Natural killer cell treated with Interleukin-12 subunit alpha and Interleukin-12 subunit beta and Interleukin-15 and Interleukin-18, amount 100 ng/mL, for 72 hours (primary cell): ENCODE results near the gene MEF2C. TPM values are rescaled to one million over a fixed set of nuclear protein-coding genes. Genes with fewer than 3 reads are reported as not detected.

Source experiments
- ATAC-seq, 2 donors: fragments of 150-1000 bp; cut with Tn5 transposase in 1 of 2; sonication (Bioruptor Pico), chemical (Tn5 transposase) in 1 of 2; 2 replicates each; pipeline ENCODE4 v1.10.0; 2021
- DNase-seq: peaks from one replicate; pipeline ENCODE4 v3.0.0; 2022; ENCODE audit warnings: low spot score
- H3K27ac Mint-ChIP-seq, 2 donors: 1 replicate in 1 of 2; 2 replicates in 1 of 2; pipeline ENCODE4 v1.8.0; 2022; ENCODE audit warnings: mixed read lengths in 2 of 2, mild to moderate bottlenecking in 1 of 2, moderate library complexity in 1 of 2
- H3K27me3 Mint-ChIP-seq, 2 donors: 1 replicate in 1 of 2; 2 replicates in 1 of 2; pipeline ENCODE4 v1.8.0; 2022; ENCODE audit warnings: mixed read lengths in 2 of 2
- H3K36me3 Mint-ChIP-seq: one replicate; pipeline ENCODE4 v1.8.0; 2022; ENCODE audit warnings: mixed read lengths
- H3K4me1 Mint-ChIP-seq, 2 donors: 1 replicate in 1 of 2; 2 replicates in 1 of 2; pipeline ENCODE4 v1.8.0; 2022; ENCODE audit warnings: low read depth in 2 of 2, mixed read lengths in 2 of 2, mild to moderate bottlenecking in 1 of 2
- H3K4me3 Mint-ChIP-seq: one replicate; pipeline ENCODE4 v1.8.0; 2022; ENCODE audit warnings: mixed read lengths
- H3K9me3 Mint-ChIP-seq: 2 replicates; pipeline ENCODE4 v1.8.0; 2022; ENCODE audit warnings: mixed read lengths
- total RNA-seq, 2 donors: library from RNA; stranded (reverse); gene quantifications; one replicate each; pipeline ENCODE4 v1.2.3, GENCODE V29; 2022

The MEF2C gene
- total RNA-seq, 2 donors from 2014 or later, result 3.3 to 3.5 TPM

DNA sequence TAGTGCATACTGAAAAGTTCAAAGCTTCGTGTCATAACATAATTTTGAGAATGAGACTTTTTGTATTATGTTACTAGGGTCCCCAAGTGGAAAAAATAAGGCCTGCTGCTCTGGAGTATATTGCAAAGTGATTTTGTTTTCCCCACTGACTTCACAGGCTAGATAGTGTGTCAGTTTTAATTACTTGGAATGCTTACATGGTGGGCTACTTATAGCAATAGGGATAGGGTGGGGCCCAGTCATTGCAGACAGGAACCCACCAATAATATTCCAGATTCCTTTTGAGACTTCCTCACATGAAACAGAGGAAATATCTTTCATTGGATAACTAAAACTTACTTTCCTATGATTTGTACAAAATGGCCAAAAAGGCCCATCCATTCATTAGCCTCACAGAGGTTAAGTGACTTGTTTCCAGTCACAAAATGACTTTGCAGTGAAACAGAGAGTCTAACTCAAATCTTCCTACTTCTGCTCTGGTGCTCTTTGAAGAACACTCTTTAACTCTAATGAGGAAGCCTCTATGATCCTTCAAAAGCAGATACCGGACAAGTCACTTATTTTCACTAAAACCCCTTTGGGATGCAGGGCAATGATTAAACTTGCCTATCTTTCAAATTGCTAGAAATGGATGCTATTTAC is 16.2 kb upstream of the MEF2C start:
- ATAC-seq (no peak), DNase-seq (no peak)
- Mint-ChIP-seq H3K9me3 (no peaks in the 10 kb centered on the region), H3K36me3 (no peaks in the 10 kb centered on the region), H3K4me3 (no peak overlapping the region), H3K27ac (no peak overlapping the region), H3K4me1 (no peaks in the 10 kb centered on the region), H3K27me3 (no peaks in the 10 kb centered on the region)

DNA sequence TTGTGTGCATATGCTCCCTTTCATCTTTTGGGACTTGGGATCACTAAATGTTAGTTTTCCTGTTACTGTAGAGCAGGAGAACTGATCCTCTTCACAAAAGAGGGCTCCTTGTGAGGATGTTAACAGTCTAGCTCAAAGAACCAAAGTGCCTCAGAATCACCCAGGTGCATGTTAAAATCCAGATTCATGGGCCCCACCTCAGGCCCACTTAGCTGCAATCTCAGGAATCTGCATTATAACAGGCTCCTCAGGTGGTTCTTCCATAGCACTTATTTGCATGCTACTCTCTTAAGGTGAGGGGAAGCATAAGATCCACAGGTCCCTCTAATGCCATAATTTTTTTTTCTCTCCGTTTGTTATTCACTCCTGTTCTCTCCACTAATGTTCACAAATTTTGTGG is 14.8 kb upstream of the MEF2C start:
- no peaks in the 10 kb centered on the region for H3K4me1 Mint-ChIP-seq
- no peak overlapping the region for H3K27ac Mint-ChIP-seq
- DNase-seq, result no peak
- ATAC-seq, result no peak
- no peaks in the 10 kb centered on the region for H3K27me3 Mint-ChIP-seq
- no peaks in the 10 kb centered on the region for H3K9me3 Mint-ChIP-seq
- H3K4me3 Mint-ChIP-seq, result no peak overlapping the region
- no peaks in the 10 kb centered on the region for H3K36me3 Mint-ChIP-seq

DNA sequence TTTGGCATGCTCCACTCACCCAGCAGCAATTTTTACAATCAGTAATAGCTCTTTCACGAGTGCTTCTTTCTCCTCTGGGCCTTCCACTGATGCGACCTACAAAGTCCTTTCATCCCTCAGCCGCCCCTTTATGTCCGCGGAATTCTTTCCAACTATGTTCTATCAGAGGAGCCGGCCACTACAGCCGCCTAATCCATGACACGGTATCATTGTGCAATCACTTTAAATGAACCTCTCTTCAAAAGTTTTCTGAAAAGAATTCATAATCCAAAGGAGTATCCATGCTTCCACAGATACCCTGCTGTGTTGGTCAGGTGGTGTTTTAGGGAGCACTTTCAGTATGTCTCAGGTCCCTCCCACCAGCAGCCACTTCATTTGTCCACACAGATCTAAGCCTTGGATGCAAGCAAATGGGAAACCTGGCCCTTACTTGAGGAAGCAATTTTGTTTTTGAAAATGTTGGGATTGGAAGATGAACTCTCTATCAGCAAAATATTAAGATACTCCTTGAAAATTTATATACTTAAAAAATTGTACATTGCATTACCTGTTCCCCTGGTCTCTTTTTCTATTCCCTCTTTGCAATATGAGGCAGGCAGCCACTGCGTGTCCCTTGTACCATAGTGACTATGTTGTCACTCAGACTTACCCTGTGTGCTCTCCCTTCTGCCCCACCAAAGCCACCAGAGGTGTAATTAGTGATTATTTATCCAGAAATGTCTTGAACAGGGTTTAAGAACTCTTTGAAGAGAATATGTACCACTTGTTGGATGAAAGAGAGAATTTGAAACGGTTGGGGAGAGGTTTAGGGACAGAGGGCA is 12.9 kb upstream of the MEF2C start:
- no peak for ATAC-seq
- no peaks in the 10 kb centered on the region for H3K36me3 Mint-ChIP-seq
- H3K27ac Mint-ChIP-seq, result no peak overlapping the region

DNA sequence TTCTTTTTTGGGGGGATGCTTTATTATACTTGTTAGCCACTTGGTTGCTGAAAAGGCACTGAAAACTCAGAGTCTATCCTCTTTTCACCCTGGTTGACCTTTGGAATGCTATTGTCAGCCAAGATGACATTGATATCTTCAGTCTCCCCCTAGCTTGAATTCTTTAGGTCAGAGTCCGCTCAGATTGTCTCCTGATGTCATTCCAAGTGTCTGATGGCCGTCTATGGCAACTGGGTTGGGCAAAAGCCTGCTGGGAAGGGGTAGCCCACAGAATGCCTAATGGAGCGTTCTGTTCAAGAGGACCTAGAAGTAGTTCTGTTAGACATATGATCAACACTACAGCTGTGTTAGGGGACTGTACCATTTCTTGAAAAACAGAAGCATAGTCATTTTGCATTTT is 9.7 kb upstream of the MEF2C start:
- Mint-ChIP-seq H3K9me3 (no peaks in the 10 kb centered on the region), H3K4me1 (peaks cover 5 to 6% of the 10 kb centered on the region in 2 donors), H3K27me3 (peaks cover 24 to 26% of the 10 kb centered on the region in 2 donors), H3K4me3 (no peak overlapping the region), H3K27ac (no peak overlapping the region), H3K36me3 (no peaks in the 10 kb centered on the region)
- DNase-seq (no peak), ATAC-seq (no peak)

More for the DNA sequence above, 12.9 kb upstream of the MEF2C start:
- DNase-seq, result no peak
- Mint-ChIP-seq H3K9me3 (no peaks in the 10 kb centered on the region), H3K4me1 (no peaks in the 10 kb centered on the region), H3K27me3 (peaks cover 2 to 4% of the 10 kb centered on the region in 2 donors), H3K4me3 (no peak overlapping the region)

DNA sequence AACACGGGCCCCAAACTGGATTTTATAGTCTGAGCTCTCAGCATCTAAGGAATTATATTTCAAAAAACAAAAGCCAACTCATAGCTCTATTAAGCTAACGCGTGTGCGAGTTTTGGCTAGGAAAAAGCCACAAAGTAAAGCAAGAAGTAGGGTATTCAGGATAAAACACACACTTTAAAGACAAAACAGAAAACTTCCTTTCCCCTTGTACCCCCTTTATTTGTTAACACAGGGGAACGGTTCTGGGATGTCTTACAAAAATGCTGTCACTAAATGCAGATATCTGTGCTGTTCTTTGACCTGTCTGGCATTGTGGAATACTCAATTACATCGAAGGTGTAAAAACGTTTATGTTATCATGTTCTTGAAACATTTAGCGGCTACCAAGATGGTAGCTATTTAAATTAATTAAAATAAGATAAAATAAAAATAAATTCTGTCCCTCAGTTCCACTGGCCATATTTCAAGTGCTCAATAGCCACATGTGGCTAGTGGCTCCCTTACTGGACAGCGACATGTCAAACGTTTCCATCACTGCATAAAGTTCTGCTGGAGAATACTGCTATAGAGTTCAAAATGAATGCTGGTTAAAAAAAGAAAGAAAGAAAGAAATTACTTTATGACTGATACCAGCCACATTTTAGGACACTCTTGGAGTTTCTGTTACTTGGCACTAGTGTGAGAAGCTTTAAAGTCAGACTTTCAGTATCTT is 7.2 kb upstream of the MEF2C start:
- Mint-ChIP-seq H3K27me3 (peaks cover 24 to 26% of the 10 kb centered on the region in 2 donors), H3K4me1 (peaks cover 5 to 6% of the 10 kb centered on the region in 2 donors), H3K36me3 (no peaks in the 10 kb centered on the region), H3K9me3 (no peaks in the 10 kb centered on the region), H3K4me3 (peak overlapping the region; percentile 75), H3K27ac (no peak overlapping the region)
- DNase-seq (no peak), ATAC-seq (no peak)

DNA sequence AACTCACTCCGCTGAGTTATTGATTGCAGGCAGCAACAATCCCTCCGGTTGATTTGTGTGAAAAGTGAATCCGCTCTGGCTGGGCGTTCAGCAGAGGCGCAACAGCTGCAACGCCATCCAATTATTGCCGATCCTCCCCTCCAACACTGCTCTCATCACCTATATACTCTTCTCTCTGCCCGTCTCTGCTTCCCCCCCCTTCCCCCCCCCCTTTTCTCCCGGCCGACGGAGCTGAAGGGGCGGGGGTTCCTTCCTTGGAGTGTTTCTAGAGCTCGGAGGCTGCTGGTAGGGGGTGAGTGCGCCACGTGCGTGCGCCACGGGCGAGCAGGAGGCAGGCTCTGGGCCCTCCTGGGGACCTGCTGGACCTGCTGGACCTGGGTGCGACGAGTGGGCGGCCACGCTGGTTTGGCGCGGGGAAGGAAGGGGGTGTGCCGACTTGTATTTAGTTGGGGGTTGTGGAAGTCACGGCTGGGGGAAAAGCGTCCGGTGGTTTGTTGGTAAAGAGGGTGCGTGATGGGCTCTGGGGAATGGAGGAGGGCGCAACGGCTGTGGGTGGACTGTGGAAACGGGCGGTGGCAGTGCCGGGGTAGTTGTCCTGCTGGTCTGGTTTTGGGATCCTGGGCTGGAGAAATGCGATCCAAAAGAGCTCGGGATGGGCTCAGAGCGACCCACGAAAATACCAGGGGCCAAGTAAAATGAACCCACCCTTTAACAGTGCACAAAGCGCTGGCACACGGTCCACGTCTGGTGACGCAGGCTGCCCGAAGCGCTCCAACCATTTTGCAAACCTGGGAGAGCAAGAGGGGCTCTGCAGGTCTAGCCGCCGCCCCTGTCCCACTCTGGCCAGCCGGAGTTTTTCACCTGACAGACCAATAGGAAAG is 6.4 kb upstream of the MEF2C start:
- peaks cover 6 to 7% of the 10 kb centered on the region in 2 donors for H3K4me1 Mint-ChIP-seq
- H3K27ac Mint-ChIP-seq, result no peak overlapping the region
- peak; percentile 24 to 48 for ATAC-seq
- peaks cover 24 to 27% of the 10 kb centered on the region in 2 donors for H3K27me3 Mint-ChIP-seq
- DNase-seq, result no peak
- no peaks in the 10 kb centered on the region for H3K9me3 Mint-ChIP-seq
- H3K4me3 Mint-ChIP-seq, result peak overlapping the region; percentile 75
- no peaks in the 10 kb centered on the region for H3K36me3 Mint-ChIP-seq

DNA sequence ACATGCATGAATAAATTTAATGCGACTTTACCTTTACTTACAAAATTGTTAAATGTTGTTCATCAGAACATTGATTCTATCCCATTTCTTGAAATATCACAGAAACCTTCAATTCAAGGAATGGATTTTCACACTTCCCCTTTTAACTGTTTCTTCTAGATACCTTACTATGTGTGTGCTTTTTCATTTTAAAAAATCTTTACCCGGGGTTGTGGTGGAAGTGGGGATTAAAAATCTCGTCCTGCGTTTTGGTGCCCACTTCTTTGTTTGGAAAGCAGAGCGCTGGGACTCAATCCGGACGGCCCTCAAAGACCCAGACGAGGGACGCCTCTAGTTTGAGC is 5.8 kb upstream of the MEF2C start:
- H3K4me3 Mint-ChIP-seq, result peak overlapping the region; percentile 75
- peaks cover 12% of the 10 kb centered on the region in 2 donors for H3K4me1 Mint-ChIP-seq
- DNase-seq (no peak), ATAC-seq (no peak)
- H3K27ac Mint-ChIP-seq, result no peak overlapping the region
- H3K36me3 Mint-ChIP-seq, result no peaks in the 10 kb centered on the region
- peaks cover 26 to 33% of the 10 kb centered on the region in 2 donors for H3K27me3 Mint-ChIP-seq
- H3K9me3 Mint-ChIP-seq, result no peaks in the 10 kb centered on the region

DNA sequence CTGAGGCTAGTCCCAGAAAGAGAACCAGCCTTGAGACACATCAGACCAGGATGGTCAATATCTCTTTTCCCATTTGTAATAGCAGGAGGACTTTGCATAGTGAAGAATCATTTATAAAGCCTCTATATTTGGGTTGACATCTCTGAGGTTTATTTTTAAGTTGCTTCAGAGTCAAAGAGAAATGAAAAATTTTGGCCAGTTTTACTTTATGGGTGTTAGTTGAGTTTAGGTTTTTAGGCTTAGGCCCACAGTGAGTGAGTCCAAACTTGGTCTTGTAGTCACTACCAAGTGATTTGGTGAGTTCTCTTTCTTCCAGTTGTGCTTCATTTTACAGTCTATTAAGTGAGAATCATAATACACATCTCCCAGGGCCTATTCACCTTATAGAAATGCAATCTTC is 5.3 kb upstream of the MEF2C start:
- Mint-ChIP-seq H3K9me3 (no peaks in the 10 kb centered on the region), H3K27me3 (peaks cover 26 to 38% of the 10 kb centered on the region in 2 donors), H3K27ac (no peak overlapping the region), H3K36me3 (no peaks in the 10 kb centered on the region), H3K4me3 (no peak overlapping the region), H3K4me1 (peaks cover 14 to 18% of the 10 kb centered on the region in 2 donors)
- ATAC-seq (no peak), DNase-seq (no peak)

DNA sequence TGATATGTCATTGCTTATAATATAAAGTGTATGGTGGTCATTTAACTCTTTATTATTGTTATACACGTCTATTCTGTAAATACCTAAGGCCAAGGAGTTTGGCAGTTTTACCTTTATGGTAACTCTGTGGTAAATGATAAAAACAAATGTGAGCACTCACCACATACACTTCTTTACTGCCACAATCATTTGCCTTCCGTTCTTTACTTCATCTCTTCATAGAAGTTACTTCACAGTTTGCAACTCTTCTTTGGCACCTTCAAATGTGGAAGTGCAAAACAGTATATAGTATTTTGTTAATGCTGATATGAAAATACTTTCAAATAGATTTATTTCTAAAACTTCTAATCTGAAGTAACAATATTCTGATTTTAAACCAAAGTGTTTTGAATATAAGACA is 4.4 kb upstream of the MEF2C start:
- DNase-seq, result no peak
- no peak for ATAC-seq
- Mint-ChIP-seq H3K36me3 (peaks cover 5% of the 10 kb centered on the region), H3K27me3 (peaks cover 26 to 44% of the 10 kb centered on the region in 2 donors), H3K27ac (no peak overlapping the region), H3K9me3 (no peaks in the 10 kb centered on the region), H3K4me1 (peaks cover 21 to 24% of the 10 kb centered on the region in 2 donors), H3K4me3 (no peak overlapping the region)

DNA sequence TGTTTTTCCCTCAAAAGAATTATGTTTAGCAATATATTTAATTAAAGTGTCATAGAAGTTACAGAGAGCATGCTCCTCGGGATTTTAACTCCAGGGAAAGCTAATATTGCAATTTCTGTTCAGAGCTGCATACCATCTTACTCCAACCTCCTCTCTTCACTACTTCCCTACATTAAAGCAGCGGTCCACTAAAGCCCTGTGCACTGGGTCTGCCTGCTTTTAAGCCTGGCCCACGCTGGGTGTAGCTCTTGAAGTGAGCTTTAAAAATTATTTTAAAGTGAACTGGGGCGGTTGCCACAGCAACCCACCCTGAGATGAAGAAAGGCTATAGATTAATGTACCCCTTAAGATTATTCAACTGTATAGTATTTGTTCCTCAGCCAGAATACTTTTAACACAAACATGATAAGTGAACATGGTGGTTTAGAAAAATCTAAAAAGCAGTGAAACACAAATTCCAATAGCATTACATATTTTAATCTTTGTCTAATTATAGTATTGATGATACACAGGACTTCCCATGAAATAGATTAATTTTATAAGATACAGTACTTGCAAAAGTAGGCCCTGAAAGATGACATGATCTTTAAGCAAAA is 3.9 kb upstream of the MEF2C start:
- H3K9me3 Mint-ChIP-seq, result no peaks in the 10 kb centered on the region
- no peak overlapping the region for H3K4me3 Mint-ChIP-seq
- H3K4me1 Mint-ChIP-seq, result peaks cover 25 to 26% of the 10 kb centered on the region in 2 donors
- peaks cover 5% of the 10 kb centered on the region for H3K36me3 Mint-ChIP-seq
- H3K27me3 Mint-ChIP-seq, result peaks cover 26 to 41% of the 10 kb centered on the region in 2 donors
- ATAC-seq (no peak), DNase-seq (no peak)
- no peak overlapping the region for H3K27ac Mint-ChIP-seq

DNA sequence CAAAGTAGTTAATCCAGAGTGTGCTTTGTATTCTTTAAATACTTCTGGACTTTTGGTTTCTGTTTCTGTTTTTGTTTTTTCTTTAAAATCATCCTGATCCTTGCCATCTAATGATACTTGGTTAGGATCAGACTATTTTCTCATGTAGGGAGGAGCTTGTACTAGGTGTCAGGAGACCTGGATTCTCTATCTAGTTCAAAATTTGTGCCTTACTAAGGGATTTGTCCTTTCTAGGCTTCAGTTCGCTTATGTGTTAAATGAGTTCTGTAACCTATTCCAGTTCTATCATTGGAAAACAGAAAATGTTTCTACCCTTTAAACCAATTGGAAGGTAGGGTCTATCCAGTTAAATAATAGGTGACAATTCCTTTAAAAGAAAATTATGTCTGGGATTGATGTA is 3.3 kb upstream of the MEF2C start:
- H3K4me3 Mint-ChIP-seq, result no peak overlapping the region
- ATAC-seq, result no peak
- peaks cover 5% of the 10 kb centered on the region for H3K36me3 Mint-ChIP-seq

DNA sequence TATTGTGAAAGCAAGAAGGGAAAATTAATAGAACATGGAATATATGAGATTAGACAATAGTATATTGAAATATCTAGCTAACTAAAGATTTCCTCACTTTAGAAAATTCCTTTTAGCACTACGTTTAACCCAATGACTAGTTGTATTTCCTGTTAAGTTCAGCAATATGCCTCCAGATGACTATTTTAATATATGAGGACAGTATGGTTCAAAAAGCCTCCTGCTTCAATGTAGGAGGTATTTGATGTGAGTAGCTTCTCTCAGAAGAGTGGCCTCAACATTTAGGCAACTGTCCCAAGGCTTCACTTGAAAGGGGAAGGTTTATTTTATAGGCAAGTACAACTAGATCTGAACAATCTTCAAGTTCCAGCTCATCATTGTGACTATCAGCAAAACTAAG is 2.0 kb upstream of the MEF2C start:
- Mint-ChIP-seq H3K4me3 (no peak overlapping the region), H3K9me3 (no peaks in the 10 kb centered on the region), H3K27me3 (peaks cover 19 to 39% of the 10 kb centered on the region in 2 donors), H3K36me3 (peaks cover 5% of the 10 kb centered on the region), H3K4me1 (peaks cover 25 to 26% of the 10 kb centered on the region in 2 donors), H3K27ac (no peak overlapping the region)
- ATAC-seq, result no peak
- DNase-seq, result no peak

More for the DNA sequence above, 3.3 kb upstream of the MEF2C start:
- Mint-ChIP-seq H3K27me3 (peaks cover 26 to 41% of the 10 kb centered on the region in 2 donors), H3K9me3 (no peaks in the 10 kb centered on the region), H3K27ac (no peak overlapping the region), H3K4me1 (peaks cover 25 to 26% of the 10 kb centered on the region in 2 donors)
- no peak for DNase-seq

DNA sequence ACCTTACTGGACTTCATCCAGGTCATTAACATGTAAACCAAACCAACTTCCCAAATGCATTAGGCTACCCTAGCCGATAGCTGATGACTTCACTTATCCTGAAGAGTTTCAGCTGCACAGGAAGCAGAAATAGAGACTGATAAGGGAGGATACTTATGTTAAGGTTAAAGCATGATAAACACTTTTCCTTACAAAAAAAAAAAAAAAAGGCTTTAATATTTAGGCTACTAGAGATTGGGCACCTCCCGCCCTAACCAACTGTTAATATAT is 1.6 kb upstream of the MEF2C start:
- Mint-ChIP-seq H3K27ac (no peak overlapping the region), H3K27me3 (peaks cover 14 to 35% of the 10 kb centered on the region in 2 donors), H3K9me3 (no peaks in the 10 kb centered on the region), H3K4me3 (peak overlapping the region; percentile 85), H3K36me3 (peaks cover 5% of the 10 kb centered on the region), H3K4me1 (peaks cover 21 to 22% of the 10 kb centered on the region in 2 donors)
- no peak for DNase-seq
- no peak for ATAC-seq
